Kasumi-1 (cell line): ENCODE measurements around the gene PTPRF.

Experiments used
- DNase-seq, 2 experiments: peaks; one replicate each; lab custom pipeline; 2025; lab: John Stamatoyannopoulos, UW

Gene PTPRF

DNA sequence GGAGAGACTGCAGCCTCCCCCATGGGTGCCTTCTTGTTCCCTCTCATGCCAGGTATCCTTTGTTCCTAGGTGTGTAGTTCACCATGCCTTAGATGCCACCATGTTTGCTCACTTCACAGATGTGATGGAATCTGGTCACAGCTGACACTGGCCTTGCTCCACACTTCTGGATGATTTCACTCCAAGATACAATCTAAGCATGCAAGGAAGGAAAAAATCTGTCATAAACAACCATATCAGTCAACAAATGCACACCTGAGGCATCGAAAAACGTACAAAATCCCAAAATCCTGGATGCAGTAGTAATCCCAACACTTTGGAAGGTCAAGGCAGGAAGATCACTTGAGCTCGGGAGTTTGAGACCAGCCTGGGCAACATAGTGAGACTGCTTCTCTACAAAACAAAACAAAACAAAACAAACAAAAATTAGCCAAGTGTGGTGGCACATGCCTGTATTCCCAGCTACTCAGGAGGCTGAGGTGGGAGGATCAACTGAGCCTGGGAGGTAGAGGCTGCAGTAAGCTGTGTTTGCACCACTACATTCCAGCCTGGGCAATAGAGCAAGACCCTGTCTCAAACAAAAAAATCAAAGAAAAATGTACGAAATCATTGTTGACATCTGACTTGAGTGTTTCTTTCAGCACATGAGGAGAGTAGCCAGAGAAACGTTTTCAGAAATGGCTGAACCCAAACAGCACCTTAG is 17.1 kb upstream of the PTPRF start:
- DNase-seq = no peak

DNA sequence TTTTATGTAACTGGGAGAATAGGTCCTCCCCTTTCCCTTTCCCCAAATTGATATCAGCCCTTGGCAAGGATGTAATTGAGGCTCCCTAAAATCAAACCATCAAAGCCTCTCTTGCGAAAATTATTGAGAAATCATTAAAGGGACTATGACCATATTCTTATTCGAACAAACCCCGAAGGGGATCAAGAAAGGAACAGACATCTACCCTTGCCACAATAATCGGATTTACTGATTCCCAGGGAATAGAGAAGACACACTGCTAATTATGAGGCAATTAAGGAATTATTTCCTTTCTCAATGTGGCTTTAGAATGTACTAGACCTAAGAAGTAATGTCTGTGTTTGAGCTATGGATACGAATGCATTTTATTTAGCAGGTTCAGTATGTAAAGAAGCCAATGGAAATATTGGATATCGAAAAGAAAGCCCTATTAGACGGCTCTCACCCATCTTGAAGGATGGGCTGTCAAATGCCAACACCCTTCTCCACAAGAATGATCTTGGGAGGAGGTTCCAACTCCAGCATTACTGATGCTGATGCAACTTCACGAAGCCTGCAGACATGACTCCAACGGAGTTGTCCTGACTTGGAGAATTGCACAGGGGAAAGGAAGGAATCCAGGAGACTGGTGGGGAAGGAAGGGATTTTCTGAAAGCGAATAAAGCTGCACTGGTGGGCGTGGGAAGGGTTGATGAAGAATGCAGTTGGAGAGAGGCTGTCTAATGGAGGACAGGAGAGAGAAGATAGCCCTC is 11.6 kb upstream of the PTPRF start:
- DNase-seq = no peak

DNA sequence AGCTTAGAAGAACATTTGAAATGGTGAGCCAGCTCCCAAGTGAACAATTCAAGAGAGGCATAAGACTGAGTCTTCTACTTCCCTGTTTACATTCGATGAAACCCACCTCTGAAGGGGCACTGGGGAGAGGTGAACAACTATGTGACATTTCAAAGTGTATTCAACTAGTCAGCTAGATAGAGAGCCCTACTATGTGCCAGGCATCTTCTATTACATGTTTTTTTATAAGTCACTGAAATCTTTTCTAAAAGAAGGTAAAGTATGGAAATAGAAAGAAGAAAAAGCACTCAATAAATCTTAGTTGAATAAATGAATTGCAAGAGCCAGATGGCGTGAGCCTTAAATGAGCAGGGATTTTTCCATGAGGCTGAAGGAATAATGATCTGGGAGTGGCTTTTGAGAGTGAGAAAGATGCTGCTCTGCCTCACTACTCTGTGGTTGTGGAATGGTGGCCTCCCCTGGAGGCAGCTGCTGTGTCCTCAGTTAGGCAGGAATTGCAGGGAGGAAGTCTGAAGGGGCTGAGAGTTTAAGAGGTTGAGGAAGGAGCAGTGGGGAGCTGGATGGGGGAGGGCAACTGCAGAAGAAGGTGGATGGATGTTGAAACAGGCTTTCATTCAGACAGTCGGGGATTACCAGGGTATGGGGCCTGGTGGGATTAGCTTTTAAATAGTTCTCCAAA is 10.4 kb upstream of the PTPRF start:
- no peak for DNase-seq

DNA sequence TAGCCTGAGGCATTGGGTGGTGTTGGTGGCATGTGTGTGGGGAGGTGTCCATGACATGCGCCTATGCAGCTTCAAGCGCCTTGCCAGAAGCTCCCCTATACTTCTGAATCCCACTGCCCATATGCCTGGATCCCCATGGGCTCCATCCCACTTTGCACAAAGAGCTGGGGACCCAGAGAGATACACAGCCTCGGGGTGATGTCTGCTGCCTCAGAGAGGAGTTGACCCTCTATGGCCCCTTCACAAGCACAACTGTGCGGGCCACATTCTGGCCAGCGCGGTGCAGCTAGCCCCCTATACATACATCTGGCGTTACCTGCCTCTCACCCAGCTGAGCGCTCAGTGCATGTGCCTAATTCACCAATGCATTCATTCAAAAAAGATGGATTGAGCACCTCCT is 9.6 kb upstream of the PTPRF start:
- DNase-seq = no peak

DNA sequence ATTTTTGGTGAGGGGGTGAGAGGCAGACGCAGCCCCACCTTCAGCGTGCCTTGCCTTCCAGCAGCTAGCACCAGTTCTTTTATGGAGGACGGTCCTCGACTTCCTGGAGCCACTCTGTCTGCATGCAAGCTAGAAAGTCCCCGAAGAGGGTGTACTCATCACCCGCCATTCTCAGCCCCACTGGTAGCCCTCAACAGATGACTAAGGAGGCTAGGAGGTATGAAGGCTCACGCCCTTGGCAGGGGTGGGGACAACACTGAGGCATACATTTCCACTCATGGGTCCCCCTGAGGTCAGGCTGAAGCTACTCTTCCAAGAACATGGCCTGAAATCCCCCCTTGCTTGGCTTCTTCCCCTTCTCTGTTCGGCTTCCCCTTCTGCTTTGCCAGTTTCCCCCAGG is 8.9 kb upstream of the PTPRF start:
- no peak for DNase-seq

DNA sequence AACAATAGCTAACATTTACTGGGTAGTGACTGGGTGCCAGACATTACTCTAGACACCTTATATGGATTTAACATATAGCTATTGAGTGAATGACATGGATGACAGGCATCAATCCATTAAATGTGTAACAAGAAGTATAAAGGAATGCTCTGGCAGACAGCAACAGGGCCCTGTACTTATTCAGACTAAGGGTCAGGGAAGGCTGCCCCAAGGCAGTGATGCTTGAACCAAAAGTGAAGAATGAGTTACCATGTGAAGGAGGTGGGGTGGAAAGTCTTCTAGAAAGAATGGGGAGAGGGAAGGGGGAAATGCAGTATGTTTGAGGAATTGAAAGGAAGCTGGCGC is 8.3 kb upstream of the PTPRF start:
- DNase-seq = no peak

DNA sequence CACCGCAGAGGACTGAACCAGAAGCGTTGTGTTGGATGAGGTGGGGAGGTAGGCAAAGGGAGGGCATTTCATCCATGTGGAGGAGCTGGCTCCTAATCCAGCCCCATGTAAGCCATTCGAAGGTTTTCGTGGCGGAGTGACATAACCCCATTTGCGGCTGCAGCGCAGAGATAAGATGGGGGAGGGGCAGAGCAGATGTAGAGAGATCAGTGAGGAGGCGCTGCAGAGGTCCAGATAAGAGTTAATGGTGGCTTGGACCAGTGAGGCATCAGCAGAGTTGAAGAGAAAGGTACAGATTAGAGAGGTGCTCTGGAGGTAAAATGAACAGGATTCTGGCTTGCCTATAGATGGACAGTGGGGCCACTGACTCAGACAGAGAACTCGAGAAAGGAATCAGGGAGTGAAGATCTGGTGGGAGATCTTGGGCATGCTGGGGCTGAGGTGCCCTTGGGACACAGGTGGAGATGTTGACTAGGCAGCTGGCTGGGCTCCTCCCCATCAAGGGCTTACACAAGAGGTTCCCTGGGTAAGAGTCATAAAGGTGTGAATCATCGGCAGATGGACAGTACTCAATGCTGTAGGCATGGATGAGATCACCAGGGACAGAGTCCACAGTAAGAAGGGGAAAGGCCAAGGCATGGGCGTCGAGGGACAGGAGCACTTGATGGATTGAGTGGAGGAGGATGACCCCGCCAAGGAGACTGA is 7.8 kb upstream of the PTPRF start:
- no peak for DNase-seq

DNA sequence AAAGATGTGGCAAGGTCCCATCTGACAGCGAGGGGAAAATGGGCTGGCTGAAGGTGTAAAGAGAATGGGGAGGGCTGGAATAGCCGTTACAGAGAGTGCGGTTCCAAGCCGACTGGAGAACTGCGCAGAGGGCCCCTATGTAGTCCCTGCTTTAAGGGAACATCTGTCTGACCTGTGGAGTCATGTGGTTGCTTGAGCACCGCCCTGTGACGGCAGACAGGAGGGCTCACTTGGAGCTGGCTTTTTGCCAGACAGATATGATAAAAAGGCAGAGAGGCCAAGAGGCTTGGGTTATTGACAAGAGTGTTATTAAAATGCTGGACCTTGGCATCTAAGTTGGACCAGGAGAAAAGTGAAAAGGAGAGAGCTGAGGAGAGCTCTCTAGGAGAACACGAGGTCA is 5.9 kb upstream of the PTPRF start:
- DNase-seq = no peak

DNA sequence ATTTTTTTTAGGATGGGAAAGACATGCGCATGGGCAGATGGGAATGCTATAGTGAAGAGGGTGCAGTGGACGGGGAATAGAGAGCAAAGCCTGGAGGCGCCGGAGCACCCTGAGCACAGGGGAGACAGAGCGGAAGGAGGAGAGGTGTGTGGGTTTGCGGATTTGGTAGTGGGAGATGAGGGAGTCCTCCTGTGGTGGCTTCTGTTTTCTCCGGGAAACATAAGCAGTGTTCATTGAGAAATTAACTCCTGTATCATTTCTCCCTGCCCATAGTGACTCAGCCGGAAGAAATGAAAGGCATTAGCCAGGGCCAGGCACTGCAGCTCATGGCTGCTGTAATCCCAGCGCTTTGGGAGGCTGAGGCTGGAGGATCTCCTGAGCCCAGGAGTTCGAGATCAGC is 4.7 kb upstream of the PTPRF start:
- DNase-seq = no peak

DNA sequence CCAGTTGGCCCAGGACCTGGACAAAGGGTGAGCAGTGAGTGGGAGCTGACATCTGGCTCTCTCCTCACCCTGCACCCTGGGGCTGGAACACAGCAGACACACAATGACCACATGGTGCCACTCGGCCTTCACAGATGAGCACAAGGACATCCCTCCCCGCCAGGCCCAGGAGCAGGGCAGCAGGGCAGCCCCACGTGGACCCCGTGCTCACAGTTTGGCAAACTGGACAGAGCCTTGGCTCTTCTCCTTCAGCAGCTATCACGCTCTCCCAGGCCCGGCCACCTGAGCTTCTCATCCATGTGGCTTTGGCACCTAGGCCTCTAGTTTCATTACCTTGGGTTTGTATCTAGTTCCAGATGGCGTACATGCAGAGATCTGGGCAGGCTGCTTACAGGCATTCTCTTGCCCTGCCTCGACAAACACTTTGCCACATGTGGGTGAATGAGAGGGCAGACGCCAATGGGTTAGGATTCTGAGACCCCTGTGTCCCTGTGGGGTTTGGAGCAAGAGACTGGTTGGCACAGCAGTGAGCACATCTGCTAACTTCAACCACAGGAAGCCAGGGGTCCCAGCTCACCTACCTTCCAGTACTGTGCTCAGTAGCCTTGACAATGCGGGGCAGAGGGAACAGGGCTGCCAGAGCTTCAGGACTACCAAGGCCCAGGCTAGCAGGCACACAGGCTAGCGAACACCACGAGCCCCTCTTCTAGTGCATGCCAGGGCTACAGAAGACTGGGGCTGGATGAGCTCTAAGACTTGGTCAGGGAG is 3.4 kb upstream of the PTPRF start:
- no peak for DNase-seq

DNA sequence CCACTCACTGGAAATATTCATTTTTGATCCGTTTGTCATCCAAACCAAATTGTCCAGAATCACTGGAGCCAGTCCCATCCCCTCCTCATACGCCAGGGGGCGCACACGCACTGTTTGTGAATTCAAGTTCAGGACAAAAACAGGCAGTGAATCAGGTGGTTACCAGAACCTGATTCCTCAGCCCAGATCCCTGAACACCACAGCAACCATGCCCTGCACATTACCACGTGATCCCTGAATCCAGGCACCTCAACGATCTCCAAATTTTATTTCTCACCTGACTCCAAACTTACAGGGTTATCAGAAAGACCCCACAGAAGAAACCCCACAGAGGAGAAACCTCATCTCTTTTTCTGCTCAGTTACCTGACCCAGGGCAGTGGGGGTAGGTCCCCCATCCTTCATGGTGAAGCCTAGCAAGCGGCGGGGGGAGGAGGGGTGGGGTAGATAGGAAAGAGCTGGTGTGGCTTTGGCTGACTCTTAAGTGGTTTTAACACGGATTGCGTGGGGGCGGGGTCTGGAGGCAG is 1.4 kb upstream of the PTPRF start:
- DNase-seq = peak; percentile 80 to 81

DNA sequence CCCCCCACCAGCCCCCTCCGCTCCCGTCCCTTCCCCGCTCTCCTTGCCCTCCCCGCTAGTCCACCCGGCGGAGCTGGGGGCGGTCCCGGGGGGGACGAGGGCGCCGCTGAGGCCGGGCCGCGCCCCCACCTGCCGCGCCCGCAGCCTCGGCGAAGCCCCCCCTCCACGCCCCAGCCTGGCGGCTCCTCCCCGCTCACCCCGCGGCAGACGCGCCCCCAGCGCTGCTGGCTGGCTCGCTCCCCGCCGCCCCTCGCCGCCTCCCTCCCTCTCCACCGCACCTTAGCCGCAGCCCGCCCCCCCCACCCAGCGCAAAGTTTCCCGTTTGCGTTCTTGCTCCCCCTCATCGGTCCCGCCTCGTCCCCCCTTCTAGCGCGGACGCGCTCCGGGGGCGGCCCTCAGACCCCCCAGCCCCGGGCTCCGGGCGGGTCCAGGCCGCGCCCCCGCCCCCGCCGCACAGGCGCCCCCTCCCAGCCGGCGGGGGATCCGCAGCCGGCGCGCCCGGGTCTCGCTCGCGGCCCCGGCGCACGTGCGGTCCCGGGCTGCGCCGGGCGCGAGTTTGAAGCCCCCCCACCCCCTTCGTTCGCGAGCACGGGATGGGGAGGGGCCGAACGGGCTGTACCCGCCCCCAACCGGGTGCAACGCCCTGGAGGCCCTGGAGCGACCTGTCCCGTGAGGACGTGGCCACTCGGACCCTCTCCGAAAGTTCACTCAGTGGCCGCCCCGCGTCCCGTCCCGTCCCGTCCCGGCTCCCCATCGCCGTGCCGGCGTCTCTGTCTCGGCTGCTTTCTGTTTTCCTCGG is 623 bp downstream of the PTPRF start:
- no peak for DNase-seq

DNA sequence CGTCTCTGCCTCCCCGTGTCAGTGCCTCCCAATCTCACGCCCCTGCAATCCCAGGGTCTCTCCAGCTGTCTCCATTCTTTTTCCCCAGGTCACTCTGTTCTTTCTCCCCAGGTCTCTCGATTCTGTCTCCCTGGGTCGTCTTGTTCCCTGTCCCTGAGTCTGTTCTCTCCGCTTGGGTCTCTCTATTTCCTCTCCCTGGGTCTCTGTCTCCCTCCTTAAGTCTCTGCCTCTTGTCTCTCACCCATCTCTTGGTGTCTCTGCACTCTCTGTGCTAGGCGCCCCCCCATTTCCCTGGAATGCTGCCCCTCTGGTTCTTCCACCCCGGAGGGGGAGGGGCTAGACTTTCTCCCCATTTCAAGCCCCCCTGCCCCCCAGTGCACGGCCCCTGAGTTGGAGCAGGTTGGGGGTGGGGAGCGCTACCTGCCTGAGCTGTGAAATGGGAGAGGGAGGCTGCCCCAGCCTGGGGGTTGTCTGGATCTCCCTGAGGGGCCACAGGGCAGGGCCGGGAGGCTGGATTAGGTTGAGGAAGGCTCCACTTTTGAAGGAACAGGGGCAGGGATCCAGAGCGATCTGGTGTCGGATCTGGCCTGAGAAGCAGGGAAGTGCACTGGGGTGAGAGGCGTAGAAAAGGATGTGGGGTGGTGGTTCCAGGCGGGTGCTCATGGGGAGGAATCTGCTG is 1.4 kb downstream of the PTPRF start:
- peak in 1 of 2 experiments; percentile 12 for DNase-seq

DNA sequence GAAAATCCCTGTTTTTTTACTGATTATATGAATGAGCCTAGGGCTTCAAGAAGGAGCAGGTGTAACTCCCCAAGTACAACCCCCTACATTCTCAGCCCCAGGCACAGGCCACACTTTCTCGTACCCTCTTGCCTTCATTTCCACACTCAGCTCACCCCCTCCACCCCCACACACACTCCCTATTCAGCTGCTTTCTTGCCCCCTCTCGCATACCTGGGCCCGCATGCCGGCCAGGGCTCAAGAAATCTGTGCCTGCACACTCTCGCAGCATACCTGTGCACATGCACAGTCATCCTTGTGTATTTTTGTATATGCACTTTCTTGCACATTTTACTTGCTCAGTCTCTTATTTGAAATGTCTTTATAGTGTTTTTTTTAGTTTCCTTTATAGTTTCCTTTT is 2.0 kb downstream of the PTPRF start:
- DNase-seq = no peak

DNA sequence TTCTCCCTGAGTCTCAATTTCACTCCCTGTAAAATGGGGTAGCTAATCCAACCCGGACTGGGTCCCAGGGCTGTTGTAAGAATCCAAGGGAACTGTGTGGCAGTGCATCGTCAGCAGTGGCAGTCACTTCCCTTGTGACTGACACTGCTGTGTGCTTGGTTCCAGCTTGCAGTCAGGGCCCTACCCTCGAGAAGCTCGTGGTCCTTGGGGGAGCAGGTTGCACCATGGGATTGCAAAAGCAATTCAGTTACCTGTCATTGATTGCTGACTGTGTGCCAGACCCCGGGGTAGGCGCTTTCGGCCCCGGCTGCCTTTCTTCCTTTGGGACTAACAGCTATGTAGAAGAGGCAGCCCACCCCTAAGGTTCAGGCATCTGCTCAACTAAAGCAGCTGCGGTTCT is 2.9 kb downstream of the PTPRF start:
- DNase-seq = no peak

DNA sequence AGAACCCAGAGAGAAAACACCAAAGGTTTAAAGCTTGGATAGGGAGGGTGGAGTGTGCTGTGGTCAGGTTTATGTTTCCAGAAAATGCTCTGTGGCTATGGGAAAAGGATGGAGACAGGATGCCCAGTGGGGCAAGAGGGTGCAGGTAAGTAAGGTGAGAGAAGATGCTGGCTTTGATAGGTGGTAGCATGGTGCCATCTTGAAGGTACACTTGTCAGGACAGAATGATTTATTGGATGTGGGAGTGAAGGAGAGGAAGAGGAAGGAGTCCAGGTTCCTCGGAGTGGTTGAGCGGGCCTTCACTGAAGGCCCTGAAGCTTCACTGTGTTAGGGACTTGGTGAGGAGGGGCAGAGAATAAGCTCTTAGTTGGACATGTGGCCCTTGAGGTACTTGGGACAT is 3.6 kb downstream of the PTPRF start:
- no peak for DNase-seq

DNA sequence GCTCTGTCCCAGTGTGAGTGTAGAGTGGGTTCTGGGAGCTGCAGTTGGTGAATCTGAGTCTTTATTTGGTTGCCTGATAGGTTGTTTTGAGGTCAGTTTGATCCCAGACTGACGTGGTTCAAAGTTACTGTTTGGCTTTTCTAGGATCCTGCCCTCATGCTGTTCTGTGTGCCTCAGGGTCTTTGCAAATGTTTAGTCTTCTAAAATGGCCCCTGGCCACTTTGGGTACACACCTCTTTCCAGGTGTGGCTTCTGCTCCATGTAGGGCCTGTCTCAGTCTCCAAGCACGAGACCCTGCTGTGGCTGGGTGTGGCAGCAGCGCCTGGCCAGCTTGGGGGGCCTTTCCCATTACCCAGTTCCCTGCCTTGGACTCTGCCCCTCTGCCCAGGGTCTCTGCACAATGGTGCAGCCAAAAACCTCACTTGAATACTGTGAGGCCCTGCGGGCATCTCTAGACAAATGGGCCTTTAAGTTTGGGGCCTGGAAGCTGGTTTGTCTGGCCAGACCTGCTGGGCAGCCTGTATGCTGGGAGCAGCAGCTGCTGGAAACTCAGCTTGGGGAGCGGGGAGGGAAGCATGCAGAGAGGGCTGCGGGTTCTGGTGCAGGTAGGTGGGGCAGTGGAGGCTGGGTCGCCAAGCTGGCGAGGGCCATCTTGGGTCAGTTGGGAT is 5.6 kb downstream of the PTPRF start:
- DNase-seq = no peak

DNA sequence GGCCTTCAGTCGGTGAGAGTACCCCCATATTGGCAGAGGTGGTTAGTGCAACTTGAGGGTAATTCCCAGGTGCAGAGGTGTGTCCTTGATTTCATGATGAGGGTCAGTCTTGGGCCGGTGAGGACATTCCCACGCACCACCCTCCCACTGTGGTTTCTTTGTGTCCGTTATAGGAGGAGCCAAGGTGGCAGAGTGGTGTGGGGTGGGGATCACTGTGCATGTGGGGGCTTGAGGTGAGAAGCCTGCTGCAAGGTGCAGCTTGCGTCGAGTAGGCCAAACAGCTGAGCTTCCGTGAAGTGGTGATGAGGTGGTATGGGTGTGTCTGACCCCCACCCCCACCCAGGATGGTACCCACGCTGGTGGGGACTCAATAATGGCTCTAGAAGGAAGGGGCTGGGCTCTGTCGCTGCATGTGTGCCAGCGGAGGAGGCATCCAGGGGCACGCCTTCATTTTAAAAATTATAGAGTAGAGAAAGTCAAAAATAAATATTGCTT is 6.2 kb downstream of the PTPRF start:
- DNase-seq = no peak

DNA sequence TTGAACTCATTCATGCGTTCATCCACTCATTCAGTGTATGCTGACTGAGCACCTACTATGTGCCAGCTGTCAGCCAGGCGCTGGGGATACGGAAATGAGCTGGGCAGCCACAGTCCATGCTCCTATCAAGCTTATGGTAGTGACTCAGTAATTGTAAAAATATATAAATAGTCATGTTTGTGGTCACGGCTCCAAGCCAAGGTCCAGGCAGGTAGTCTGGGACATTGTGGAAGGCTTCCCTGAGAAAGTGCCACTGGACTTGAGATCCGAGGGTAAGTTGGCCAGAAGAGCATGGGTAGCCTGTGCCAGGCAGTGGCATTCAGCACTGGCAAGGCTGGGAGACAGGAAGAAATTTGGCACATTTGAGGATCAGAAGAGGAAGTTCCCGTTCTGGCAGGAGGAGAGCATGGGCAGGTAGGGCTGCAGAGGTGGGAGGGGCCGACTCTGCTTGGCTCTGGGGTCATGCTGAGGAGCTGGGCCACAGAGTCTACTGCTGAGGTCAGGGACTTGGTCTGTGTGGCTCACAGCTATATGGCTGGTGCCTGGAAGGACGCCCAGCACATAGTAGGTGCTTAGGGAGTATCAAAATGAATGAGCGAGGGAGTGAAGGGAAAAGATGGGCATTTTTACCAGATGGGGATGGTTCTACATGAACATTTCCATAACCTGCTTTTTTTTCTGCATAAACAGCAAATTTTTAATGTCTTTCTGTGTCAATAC is 6.9 kb downstream of the PTPRF start:
- DNase-seq = no peak
